ENCODE results near the gene SNAP29. TPM values are rescaled to one million over a fixed set of nuclear protein-coding genes. Genes with fewer than 3 reads are reported as not detected.

Gene SNAP29
- total RNA-seq, 1 experiment from 2014 or later, result 17.9 TPM

DNA sequence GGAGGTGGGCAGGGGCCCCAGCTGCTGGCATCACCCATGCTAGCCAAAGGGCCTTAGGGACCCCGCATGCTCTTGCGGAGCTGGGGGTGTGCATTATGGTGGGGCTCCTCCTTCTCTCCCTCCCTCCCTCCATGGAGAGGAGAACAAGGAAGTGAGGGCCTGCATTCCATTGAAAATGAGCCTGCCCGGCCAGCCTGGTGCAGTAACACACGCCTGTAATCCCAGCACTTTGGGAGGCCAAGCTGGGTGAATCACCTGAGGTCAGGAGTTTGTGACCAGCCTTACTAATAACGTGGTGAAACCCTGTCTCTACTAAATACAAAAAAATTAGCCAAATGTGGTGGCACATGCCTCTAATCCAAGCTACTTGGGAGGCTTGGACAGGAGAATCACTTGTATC, 22.4 kb downstream of the SNAP29 start:
- H3K79me2 ChIP-seq (ENCODE audit: insufficient read depth, low read length), result no peaks in the 10 kb centered on the region
- no peaks in the 10 kb centered on the region for H3K23me2 ChIP-seq (ENCODE audit: insufficient read length, low read depth, low read length, poor library complexity, severe bottlenecking)
- no peak overlapping the region for H2BK15ac ChIP-seq (ENCODE audit: low read depth, low read length)
- no peak overlapping the region for H2AFZ ChIP-seq (ENCODE audit: low read length)
- no peak overlapping the region for H4K8ac ChIP-seq (replicated peaks; ENCODE audit: insufficient read length, low read depth, low read length)
- no peak for DNase-seq
- no peak overlapping the region for H2BK12ac ChIP-seq (ENCODE audit: insufficient read length, low read depth, low read length)
- no peak overlapping the region for H3K9ac ChIP-seq (ENCODE audit: extremely low read depth, insufficient read length, low read length)
- H2BK120ac ChIP-seq (ENCODE audit: low read depth, low read length, poor library complexity, severe bottlenecking), result no peak overlapping the region
- Mint-ChIP-seq H3K9me3 (no peaks in the 10 kb centered on the region), H3K27ac (no peak overlapping the region), H3K4me1 (peaks cover 8% of the 10 kb centered on the region in 2 experiments), H3K27me3 (ENCODE audit: low read depth) (no peaks in the 10 kb centered on the region), H3K36me3 (ENCODE audit: insufficient read depth in 1 of 3, low read depth in 3 of 3) (peaks cover 0 to 40% (median 11%) of the 10 kb centered on the region in 3 experiments; a peak in 5 of 7 replicates), H3K4me3 (no peak overlapping the region)
- H3K9me3 ChIP-seq (ENCODE audit: control insufficient read depth, low read depth, low read length), result no peaks in the 10 kb centered on the region
- no peak overlapping the region for H3K23ac ChIP-seq (ENCODE audit: insufficient read length, low read depth, low read length)
- H4K91ac ChIP-seq (ENCODE audit: insufficient read length, low read depth, low read length), result no peak overlapping the region
- no peak overlapping the region for H2BK20ac ChIP-seq (ENCODE audit: low read depth, low read length, poor library complexity, severe bottlenecking)
- H3K4me2 ChIP-seq (ENCODE audit: insufficient read depth, insufficient read length, low read length), result no peak overlapping the region
- no peak overlapping the region for H3T11ph ChIP-seq (ENCODE audit: low read length)
- no peak overlapping the region for H3K27ac ChIP-seq (ENCODE audit: insufficient read length, low read depth, low read length)
- H3K4ac ChIP-seq (ENCODE audit: low read depth, low read length), result no peak overlapping the region
- H3K4me1 ChIP-seq (ENCODE audit: insufficient read depth, low read length), result no peaks in the 10 kb centered on the region
- no peak overlapping the region for H3K14ac ChIP-seq (ENCODE audit: insufficient read depth, low read length)
- H3K18ac ChIP-seq (ENCODE audit: insufficient read length, low read depth, low read length), result no peak overlapping the region
- H4K5ac ChIP-seq (ENCODE audit: insufficient read length, low read depth, low read length), result no peak overlapping the region
- H3K79me1 ChIP-seq (ENCODE audit: insufficient read depth, low read depth, low read length, poor library complexity, severe bottlenecking), result no peaks in the 10 kb centered on the region
- H2BK5ac ChIP-seq (ENCODE audit: insufficient read length, low read length), result no peak overlapping the region
- WGBS (ENCODE audit: extremely low coverage, insufficient read length, low lambda C conversion rate), result no CpG with 5 or more reads among the region's 5 CpGs
- H3K56ac ChIP-seq (ENCODE audit: insufficient read length, low read depth, low read length), result no peak overlapping the region
- no peaks in the 10 kb centered on the region for H3K27me3 ChIP-seq (ENCODE audit: insufficient read depth, low read length)
- TF ChIP-seq CTCF (conservative IDR thresholded peaks at IDR 0.05), result no peak
- H2AK5ac ChIP-seq (ENCODE audit: insufficient read length, low read length), result no peak overlapping the region
- no peaks in the 10 kb centered on the region for H4K20me1 ChIP-seq (ENCODE audit: control insufficient read depth, insufficient read depth, insufficient read length)

Data from H9 (cell line).